HCT116 (cell line): ENCODE results near the gene TCERG1L. TPM values are rescaled to one million over a fixed set of nuclear protein-coding genes. Genes with fewer than 3 reads are reported as not detected.
"Not testable (repeated sequence)": the region's sequence is repeated elsewhere in the genome, so short reads cannot be mapped to it uniquely, and the experiment has no call there.

ENCODE experiments used
- ATAC-seq: fragments of 200-7000 bp; cut with Tn5 transposase; 2 replicates; pipeline ENCODE4 v1.9.1; 2020; ENCODE audit warnings: mild to moderate bottlenecking, moderate library complexity
- BruUV-seq: library from RNA; stranded (reverse); fragments of 400-500 nt; replicated peaks from 2 replicates; lab custom pipeline; 2021; lab: Mats Ljungman, UMichigan
- CTCF ChIA-PET: fragments of 300-600 bp; sonication (Branson Sonifier 250); formaldehyde crosslinking; loops from one replicate; lab custom pipeline; 2021; ENCODE audit warnings: antibody characterized with exemption; lab: Charles Lee
- POLR2A ChIA-PET: fragments of 300-600, 350-600 bp; sonication (Branson Sonifier 250); formaldehyde crosslinking; loops from one replicate; lab custom pipeline; 2021; ENCODE audit warnings: antibody characterized with exemption; lab: Charles Lee
- RAD21 ChIA-PET, 2 experiments: fragments of 300-600 bp; sonication (Branson Sonifier 250); formaldehyde crosslinking; loops; one replicate each; lab custom pipeline; 2023; ENCODE audit warnings: low total read pairs in 2 of 2; ENCODE audit not compliant: uncharacterized antibody in 2 of 2, unreplicated experiment in 2 of 2, low non-redundant PET in 1 of 2; lab: Charles Lee
- DNase-seq: peaks from one replicate; pipeline ENCODE4 v3.0.0-alpha.2; 2010; ENCODE audit warnings: low read depth, low spot score
- H2AFZ ChIP-seq: fragments of 200-600 bp; shearing (Covaris generic), sonication (generic); 2 replicates; pipeline ENCODE4 v1.6.1; 2017; ENCODE audit warnings: low read depth, mixed run types, mixed read lengths, antibody characterized with exemption, low read length; ENCODE audit not compliant: poor library complexity, severe bottlenecking
- H3K27ac ChIP-seq: 2 replicates; pipeline ENCODE4 v1.5.1; 2012; ENCODE audit warnings: low read depth, low read length
- H3K27me3 ChIP-seq: fragments of 200-600 bp; sonication (generic); 2 replicates; pipeline ENCODE4 v1.6.1; 2016; ENCODE audit warnings: mixed run types, low read length, mixed read lengths; ENCODE audit not compliant: insufficient read depth
- H3K36me3 ChIP-seq, 2 experiments: fragments of 200-500 bp in 1 of 2; fragments of 200-600 bp in 1 of 2; sonication (Bioruptor generic) in 1 of 2; sonication (generic) in 1 of 2; 2 replicates each; pipeline versions ENCODE4 v1.5.1 to v1.6.1; 2014 to 2016; ENCODE audit warnings: low read length in 2 of 2, inconsistent platforms in 1 of 2, mixed read lengths in 1 of 2, mixed run types in 1 of 2; ENCODE audit not compliant: insufficient read depth in 2 of 2, control insufficient read depth in 1 of 2
- H3K4me1 ChIP-seq, 2 experiments: fragments of 200-600 bp in 1 of 2; sonication (generic) in 1 of 2; 2 replicates each; pipeline versions ENCODE4 v1.5.1 to v1.6.1; 2012 to 2017; ENCODE audit warnings: low read length in 2 of 2, inconsistent platforms in 1 of 2, mild to moderate bottlenecking in 1 of 2, mixed read lengths in 1 of 2, mixed run types in 1 of 2, moderate library complexity in 1 of 2; ENCODE audit not compliant: insufficient read depth in 2 of 2, control insufficient read depth in 1 of 2
- H3K4me2 ChIP-seq: fragments of 200-600 bp; sonication (generic); 2 replicates; pipeline ENCODE4 v1.6.1; 2017; ENCODE audit warnings: mixed run types, low read length, mixed read lengths
- H3K4me3 ChIP-seq, 2 experiments: fragments of 200-600 bp in 1 of 2; sonication (generic) in 1 of 2; replicated peaks in 1 of 2; 2 replicates each; pipeline ENCODE4 v1.5.1; 2011 to 2016; ENCODE audit warnings: low read length in 2 of 2, control low read depth in 1 of 2, low read depth in 1 of 2, mild to moderate bottlenecking in 1 of 2, mixed read lengths in 1 of 2, mixed run types in 1 of 2
- H3K79me2 ChIP-seq: fragments of 200-600 bp; sonication (generic); 2 replicates; pipeline ENCODE4 v1.6.1; 2017; ENCODE audit warnings: mild to moderate bottlenecking, mixed run types, low read length, moderate library complexity, mixed read lengths; ENCODE audit not compliant: insufficient read depth
- H3K9ac ChIP-seq: fragments of 200-600 bp; sonication (generic); 2 replicates; pipeline ENCODE4 v1.6.1; 2016; ENCODE audit warnings: low read length, mixed read lengths
- H3K9me2 ChIP-seq: fragments of 200-600 bp; sonication (generic), shearing (Covaris generic); 2 replicates; pipeline ENCODE4 v1.6.1; 2017; ENCODE audit warnings: mixed run types, mild to moderate bottlenecking, moderate library complexity; ENCODE audit not compliant: insufficient read depth
- H3K9me3 ChIP-seq, 2 experiments: fragments of 200-500 bp in 1 of 2; fragments of 200-600 bp in 1 of 2; sonication (Bioruptor generic) in 1 of 2; sonication (generic) in 1 of 2; 2 replicates each; pipeline ENCODE4 v1.6.1; 2014 to 2017; ENCODE audit warnings: low read length in 2 of 2, mixed read lengths in 2 of 2, inconsistent platforms in 1 of 2, low read depth in 1 of 2, mild to moderate bottlenecking in 1 of 2, mixed run types in 1 of 2, moderate library complexity in 1 of 2; ENCODE audit not compliant: control insufficient read depth in 1 of 2, insufficient read depth in 1 of 2
- H4K20me1 ChIP-seq: fragments of 200-600 bp; sonication (generic), shearing (Covaris generic); 2 replicates; pipeline ENCODE4 v1.6.1; 2017; ENCODE audit warnings: mixed run types, mild to moderate bottlenecking, moderate library complexity; ENCODE audit not compliant: insufficient read depth
- CEBPB ChIP-seq: IDR thresholded peaks from 2 replicates; pipeline ENCODE4 v1.6.1; 2012; ENCODE audit warnings: low read depth
- CTCF ChIP-seq, 3 experiments: fragments of 200-600 bp in 1 of 3; sonication (generic) in 1 of 3; IDR thresholded peaks in 2 of 3; conservative IDR thresholded peaks in 1 of 3; 2 replicates each; pipeline ENCODE4 v1.5.1; 2012 to 2017; ENCODE audit warnings: low read depth in 2 of 3, low read length in 2 of 3, antibody characterized with exemption in 1 of 3, borderline replicate concordance in 1 of 3, control low read depth in 1 of 3, mild to moderate bottlenecking in 1 of 3, mixed read lengths in 1 of 3, mixed run types in 1 of 3, moderate library complexity in 1 of 3; ENCODE audit not compliant: insufficient read depth in 1 of 3
- EGR1 ChIP-seq: IDR thresholded peaks from 2 replicates; pipeline ENCODE4 v1.6.1; 2012; ENCODE audit warnings: low read depth
- RAD21 ChIP-seq: IDR thresholded peaks from 2 replicates; pipeline ENCODE4 v1.6.1; 2012; ENCODE audit warnings: low read depth, mild to moderate bottlenecking
- SP1 ChIP-seq: IDR thresholded peaks from 2 replicates; pipeline ENCODE4 v1.6.1; 2012; ENCODE audit warnings: low read depth
- SRF ChIP-seq: IDR thresholded peaks from 2 replicates; pipeline ENCODE4 v1.6.1; 2012; ENCODE audit warnings: low read depth
- TCF7L2 ChIP-seq: IDR thresholded peaks from 2 replicates; pipeline ENCODE4 v1.7.0; 2011; ENCODE audit warnings: borderline replicate concordance, inconsistent platforms; ENCODE audit not compliant: insufficient read depth, insufficient read length; ENCODE audit errors: extremely low read depth
- ZFX ChIP-seq: fragments of 450-650 bp; IDR thresholded peaks from 2 replicates; pipeline ENCODE4 v1.6.1; 2017
- ZNF274 ChIP-seq: fragments of 200-500 bp; sonication (Bioruptor generic); IDR thresholded peaks from 2 replicates; pipeline ENCODE4 v1.6.1; 2014; ENCODE audit warnings: mild to moderate bottlenecking, low read depth, low read length, inconsistent platforms
- intact Hi-C: fragments of 100-400 bp; cut with micrococcal nuclease; formaldehyde crosslinking; loops from 2 replicates; pipeline ENCODE4 v1.10.0; 2022
- total RNA-seq: library from RNA; stranded (reverse); gene quantifications from one replicate; pipeline ENCODE4 v1.2.1, GENCODE V29; 2021; ENCODE audit not compliant: unreplicated experiment
- TF ChIP-seq, protein P1 (sequence below): IDR thresholded peaks from 2 replicates; pipeline ENCODE4 v1.6.1; 2011; ENCODE audit warnings: mild to moderate bottlenecking, low read length, moderate library complexity; ENCODE audit not compliant: insufficient replicate concordance; ENCODE audit errors: extremely low read depth

The TCERG1L gene
- total RNA-seq, 1 experiment from 2014 or later = not detected

DNA sequence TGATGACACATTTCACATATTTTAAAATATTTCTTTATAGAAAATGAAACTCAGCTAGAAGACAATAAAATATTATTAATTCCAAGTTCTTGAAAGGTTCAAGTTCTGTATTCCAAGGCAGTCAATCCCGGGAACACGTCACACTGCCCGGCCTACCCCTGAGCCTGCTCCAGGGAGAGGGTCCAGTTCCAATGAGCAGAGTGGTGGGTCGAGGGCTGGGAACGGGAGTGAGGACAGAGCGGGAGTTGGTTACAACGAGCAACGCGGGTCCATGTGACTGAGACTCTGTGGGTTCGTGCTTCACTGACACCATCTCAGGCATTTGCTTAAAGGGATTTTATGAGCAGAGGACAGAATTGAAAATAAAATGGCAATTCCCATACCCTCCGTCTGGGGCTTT, 209.4 kb downstream of the TCERG1L start:
- CTCF ChIA-PET = no interaction called here
- Histone ChIP-seq H3K36me3 (no peaks in the 10 kb centered on the region), H3K9me3 (no peaks in the 10 kb centered on the region), H3K79me2 (no peaks in the 10 kb centered on the region), H3K9ac (no peak overlapping the region), H3K27ac (no peak overlapping the region), H3K9me2 (no peaks in the 10 kb centered on the region), H3K4me2 (no peak overlapping the region), H3K4me1 (no peaks in the 10 kb centered on the region), H3K4me3 (no peak overlapping the region), H4K20me1 (no peaks in the 10 kb centered on the region), H3K27me3 (no peaks in the 10 kb centered on the region), H2AFZ (no peak overlapping the region)
- intact Hi-C loops = no loop called here
- POLR2A ChIA-PET = no interaction called here
- RAD21 ChIA-PET = no interaction called here
- no peak for DNase-seq
- BruUV-seq = no TSS peak
- TF ChIP-seq CTCF (IDR thresholded peaks at IDR 0.05 in 2 of 3, conservative IDR thresholded peaks at IDR 0.05 in 1 of 3; ENCODE audit: borderline replicate concordance in 1 of 3, insufficient read depth in 1 of 3, low read depth in 2 of 3, low read length in 2 of 3) (no peak), CEBPB (no peak), EGR1 (no peak), SRF (no peak), TCF7L2 (no peak), ZFX (no peak), RAD21 (no peak), ZNF274 (no peak), SP1 (no peak)
- TF ChIP-seq, protein P1, sequence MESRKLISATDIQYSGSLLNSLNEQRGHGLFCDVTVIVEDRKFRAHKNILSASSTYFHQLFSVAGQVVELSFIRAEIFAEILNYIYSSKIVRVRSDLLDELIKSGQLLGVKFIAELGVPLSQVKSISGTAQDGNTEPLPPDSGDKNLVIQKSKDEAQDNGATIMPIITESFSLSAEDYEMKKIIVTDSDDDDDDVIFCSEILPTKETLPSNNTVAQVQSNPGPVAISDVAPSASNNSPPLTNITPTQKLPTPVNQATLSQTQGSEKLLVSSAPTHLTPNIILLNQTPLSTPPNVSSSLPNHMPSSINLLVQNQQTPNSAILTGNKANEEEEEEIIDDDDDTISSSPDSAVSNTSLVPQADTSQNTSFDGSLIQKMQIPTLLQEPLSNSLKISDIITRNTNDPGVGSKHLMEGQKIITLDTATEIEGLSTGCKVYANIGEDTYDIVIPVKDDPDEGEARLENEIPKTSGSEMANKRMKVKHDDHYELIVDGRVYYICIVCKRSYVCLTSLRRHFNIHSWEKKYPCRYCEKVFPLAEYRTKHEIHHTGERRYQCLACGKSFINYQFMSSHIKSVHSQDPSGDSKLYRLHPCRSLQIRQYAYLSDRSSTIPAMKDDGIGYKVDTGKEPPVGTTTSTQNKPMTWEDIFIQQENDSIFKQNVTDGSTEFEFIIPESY = no peak
- no peak for ATAC-seq

GRCh38 chr10:131100418-131101410, 210.8 kb downstream of the TCERG1L start:
- CTCF ChIA-PET = not testable (repeated sequence)

More at GRCh38 chr10:131100418-131101410, 210.8 kb downstream of the TCERG1L start:
- BruUV-seq, RAD21 ChIA-PET, ATAC-seq, intact Hi-C loops, H3K4me2 ChIP-seq, H3K79me2 ChIP-seq, H3K4me3 ChIP-seq, H3K36me3 ChIP-seq, H4K20me1 ChIP-seq, H3K9me2 ChIP-seq, H3K9me3 ChIP-seq, H3K27ac ChIP-seq, DNase-seq, H2AFZ ChIP-seq, H3K9ac ChIP-seq, POLR2A ChIA-PET, H3K4me1 ChIP-seq, H3K27me3 ChIP-seq: not testable (repeated sequence)
